GM23338 (cell line): Measurements from ENCODE around the gene MYD88. TPM values are rescaled to one million over a fixed set of nuclear protein-coding genes. Genes with fewer than 3 reads are reported as not detected.

Experiments
- ATAC-seq: fragments of 200-7000 bp; cut with Tn5 transposase; 3 replicates; pipeline ENCODE4 v1.9.1; 2020
- DNase-seq: peaks from one replicate; pipeline ENCODE4 v3.0.0-alpha.2; 2015; ENCODE audit warnings: low spot score
- H2AFZ ChIP-seq: fragments of 200-600 bp; sonication (generic); 2 replicates; pipeline ENCODE4 v1.8.0; 2016; ENCODE audit warnings: antibody characterized with exemption, mild to moderate bottlenecking, moderate library complexity
- H3F3A ChIP-seq: fragments of 200-600 bp; sonication (generic); replicated peaks from 2 replicates; pipeline ENCODE4 v1.8.0; 2017; ENCODE audit warnings: antibody characterized with exemption, mixed run types, low read depth
- H3K27ac ChIP-seq: fragments of 200-600 bp; sonication (generic); 2 replicates; pipeline ENCODE4 v1.6.1; 2016; ENCODE audit warnings: low read depth
- H3K27me3 ChIP-seq: fragments of 200-600 bp; sonication (generic); 2 replicates; pipeline ENCODE4 v1.8.0; 2016; ENCODE audit warnings: mild to moderate bottlenecking, mixed run types, moderate library complexity; ENCODE audit not compliant: insufficient read depth
- H3K36me3 ChIP-seq: fragments of 200-600 bp; sonication (generic); 2 replicates; pipeline ENCODE4 v1.8.0; 2016; ENCODE audit warnings: mild to moderate bottlenecking; ENCODE audit not compliant: insufficient read depth
- H3K4me1 ChIP-seq: fragments of 200-600 bp; sonication (generic); 2 replicates; pipeline ENCODE4 v1.8.0; 2016; ENCODE audit warnings: mild to moderate bottlenecking, moderate library complexity; ENCODE audit not compliant: insufficient read depth
- H3K4me2 ChIP-seq: fragments of 200-600 bp; sonication (generic); 2 replicates; pipeline ENCODE4 v1.7.1; 2017; ENCODE audit warnings: mixed run types
- H3K4me3 ChIP-seq: fragments of 200-600 bp; sonication (generic); 2 replicates; pipeline ENCODE4 v1.6.1; 2016; ENCODE audit warnings: mixed run types
- H3K79me2 ChIP-seq: fragments of 200-600 bp; sonication (generic); replicated peaks from 2 replicates; pipeline ENCODE4 v1.8.0; 2017; ENCODE audit warnings: mild to moderate bottlenecking; ENCODE audit not compliant: insufficient read depth
- H3K9me2 ChIP-seq: fragments of 200-600 bp; sonication (generic); 2 replicates; pipeline ENCODE4 v1.8.0; 2017; ENCODE audit not compliant: insufficient read depth
- H4K20me1 ChIP-seq: fragments of 200-600 bp; sonication (generic); replicated peaks from 2 replicates; pipeline ENCODE4 v1.8.0; 2017; ENCODE audit warnings: mild to moderate bottlenecking; ENCODE audit not compliant: insufficient read depth
- H3K27ac Mint-ChIP-seq: 2 replicates; pipeline ENCODE4 v1.8.0; 2020; ENCODE audit warnings: inconsistent platforms, mild to moderate bottlenecking, moderate library complexity, mixed read lengths
- H3K27me3 Mint-ChIP-seq: 3 replicates; pipeline ENCODE4 v1.8.0; 2022; ENCODE audit warnings: low read depth, mild to moderate bottlenecking, moderate library complexity, mixed read lengths, inconsistent platforms; ENCODE audit not compliant: insufficient read depth, poor library complexity
- H3K36me3 Mint-ChIP-seq: 3 replicates; pipeline ENCODE4 v1.8.0; 2021; ENCODE audit warnings: low read depth, mild to moderate bottlenecking, inconsistent platforms, moderate library complexity, mixed read lengths
- H3K4me1 Mint-ChIP-seq: 3 replicates; pipeline ENCODE4 v1.8.0; 2020; ENCODE audit warnings: mild to moderate bottlenecking, inconsistent platforms, mixed read lengths
- H3K4me3 Mint-ChIP-seq: 3 replicates; pipeline ENCODE4 v1.8.0; 2021; ENCODE audit warnings: moderate library complexity, mild to moderate bottlenecking, inconsistent platforms, mixed read lengths
- H3K9me3 Mint-ChIP-seq: 3 replicates; pipeline ENCODE4 v1.8.0; 2020; ENCODE audit warnings: moderate library complexity, mild to moderate bottlenecking, inconsistent platforms, mixed read lengths
- CREB1 ChIP-seq: fragments of 250-450 bp; sonication (Bioruptor Pico); IDR thresholded peaks from 2 replicates; pipeline ENCODE4 v1.5.0; 2020; ENCODE audit warnings: low read depth, mild to moderate bottlenecking, moderate library complexity
- CTCF ChIP-seq, 2 experiments: fragments of 200-600 bp in 1 of 2; sonication (generic) in 1 of 2; conservative IDR thresholded peaks; 2 replicates each; pipeline versions ENCODE4 v1.5.1 to v1.6.1; 2016 to 2017; ENCODE audit warnings: antibody characterized with exemption in 2 of 2, low read depth in 2 of 2, mild to moderate bottlenecking in 2 of 2, moderate library complexity in 1 of 2
- EZH2 ChIP-seq: fragments of 200-600 bp; sonication (generic); IDR thresholded peaks from one replicate; pipeline ENCODE4 v1.8.0; 2017; ENCODE audit warnings: antibody characterized with exemption, mild to moderate bottlenecking, low read depth; ENCODE audit not compliant: unreplicated experiment
- EZH2phosphoT487 ChIP-seq: fragments of 200-600 bp; sonication (generic); IDR thresholded peaks from one replicate; pipeline ENCODE4 v1.8.1; 2018; ENCODE audit warnings: antibody characterized with exemption; ENCODE audit not compliant: unreplicated experiment
- JUNB ChIP-seq: IDR thresholded peaks from one replicate; pipeline ENCODE4 v1.6.1; 2016; ENCODE audit warnings: antibody characterized with exemption; ENCODE audit not compliant: unreplicated experiment
- NANOG ChIP-seq: IDR thresholded peaks from 2 replicates; pipeline ENCODE4 v1.6.1; 2016; ENCODE audit warnings: antibody characterized with exemption, borderline replicate concordance
- REST ChIP-seq: IDR thresholded peaks from one replicate; pipeline ENCODE4 v1.6.1; 2018; ENCODE audit warnings: antibody characterized with exemption; ENCODE audit not compliant: unreplicated experiment
- polyA plus RNA-seq: library from polyadenylated mRNA; unstranded; fragments of >200 nt; fragmentation: Nextera tagmentation; extraction: Ambion mirVana; gene quantifications from 2 replicates; pipeline ENCODE4 v1.2.1, GENCODE V29; 2016
- total RNA-seq: library from RNA; depleted of rRNA; stranded (reverse); fragments of >200 nt; shearing (Covaris generic); gene quantifications from 2 replicates; pipeline ENCODE4 v1.2.3, GENCODE V29; 2014

MYD88 gene
- total and polyA plus RNA-seq, 2 experiments from 2014 or later: 15.5 to 26.0 TPM

- TF ChIP-seq CTCF (conservative IDR thresholded peaks at IDR 0.05; ENCODE audit: low read depth in 2 of 2): no peak
- TF ChIP-seq CREB1 (CRISPR knock-in tag): no peak
- TF ChIP-seq EZH2: no peak
- no peak for TF ChIP-seq NANOG
- TF ChIP-seq EZH2phosphoT487: no peak
Measured at GRCh38 chr3:38119248-38119544, 19.3 kb upstream of the MYD88 start (continued).

GRCh38 chr3:38119821-38120692 lies 18.4 kb upstream of the MYD88 start:
- peaks cover 3% of the 10 kb centered on the region for H3K36me3 ChIP-seq
- H3K79me2 ChIP-seq: no peaks in the 10 kb centered on the region
- H4K20me1 ChIP-seq: no peaks in the 10 kb centered on the region; the same call in 1 of the 2 replicates
- ATAC-seq (no peak), DNase-seq (no peak)
- no peak overlapping the region for H3K4me3 ChIP-seq
- Mint-ChIP-seq H3K36me3 (peaks cover 31% of the 10 kb centered on the region), H3K27ac (no peak overlapping the region), H3K4me3 (no peak overlapping the region), H3K27me3 (peaks cover 19% of the 10 kb centered on the region), H3K4me1 (no peaks in the 10 kb centered on the region), H3K9me3 (no peaks in the 10 kb centered on the region; the same call in 2 of the 3 replicates)
- no peaks in the 10 kb centered on the region for H3K27me3 ChIP-seq
- H3K9me2 ChIP-seq: no peaks in the 10 kb centered on the region
- H3K4me1 ChIP-seq: no peaks in the 10 kb centered on the region
- H3F3A ChIP-seq: no peaks in the 10 kb centered on the region
- no peak for TF ChIP-seq CTCF (conservative IDR thresholded peaks at IDR 0.05; ENCODE audit: low read depth in 2 of 2)
- no peak for TF ChIP-seq NANOG
- TF ChIP-seq JUNB: no peak
- TF ChIP-seq EZH2phosphoT487: no peak
- no peak for TF ChIP-seq REST
- H2AFZ ChIP-seq: no peak overlapping the region
- H3K27ac ChIP-seq: no peak overlapping the region
- H3K4me2 ChIP-seq: no peak overlapping the region
